ENCODE measurements around the gene CEP41.

The CEP41 gene

GRCh38 chr7:130372402-130373165 lies 68.2 kb downstream of the CEP41 start:
- no peak for ATAC-seq
- TF ChIP-seq PPARA (CRISPR knock-in tag; IDR thresholded peaks at IDR 0.05; ENCODE audit: borderline replicate concordance) = no peak
- TF ChIP-seq RARB (CRISPR knock-in tag; IDR thresholded peaks at IDR 0.05) = no peak
- no peak for TF ChIP-seq CREB5 (CRISPR knock-in tag; IDR thresholded peaks at IDR 0.05; ENCODE audit: low read depth)
- TF ChIP-seq ESRRG (CRISPR knock-in tag; IDR thresholded peaks at IDR 0.05) = no peak
- TF ChIP-seq ISL1 (CRISPR knock-in tag; IDR thresholded peaks at IDR 0.05) = no peak
- no peak for TF ChIP-seq TSHZ2 (CRISPR knock-in tag; IDR thresholded peaks at IDR 0.05)
- TF ChIP-seq ZFP30 (CRISPR knock-in tag; IDR thresholded peaks at IDR 0.05) = no peak
- TF ChIP-seq CSDC2 (CRISPR knock-in tag; IDR thresholded peaks at IDR 0.05) = no peak
- no peak for TF ChIP-seq SNAI2 (CRISPR knock-in tag; IDR thresholded peaks at IDR 0.05)
- no peak for TF ChIP-seq ZFP3 (CRISPR knock-in tag; IDR thresholded peaks at IDR 0.05)
- TF ChIP-seq BACH2 (CRISPR knock-in tag; IDR thresholded peaks at IDR 0.05; ENCODE audit: borderline replicate concordance) = no peak
- no peak for TF ChIP-seq GLIS3 (CRISPR knock-in tag; IDR thresholded peaks at IDR 0.05)
- no peak for TF ChIP-seq OSR1 (CRISPR knock-in tag; IDR thresholded peaks at IDR 0.05)

GRCh38 chr7:130371046-130371445 lies 69.8 kb downstream of the CEP41 start:
- TF ChIP-seq BACH2 (CRISPR knock-in tag; IDR thresholded peaks at IDR 0.05; ENCODE audit: borderline replicate concordance) (no peak), ZNF70 (CRISPR knock-in tag; IDR thresholded peaks at IDR 0.05) (no peak), CREB5 (CRISPR knock-in tag; IDR thresholded peaks at IDR 0.05; ENCODE audit: low read depth) (no peak), TCF4 (CRISPR knock-in tag; IDR thresholded peaks at IDR 0.05; ENCODE audit: borderline replicate concordance) (no peak), ISL1 (CRISPR knock-in tag; IDR thresholded peaks at IDR 0.05) (no peak), ZFP3 (CRISPR knock-in tag; IDR thresholded peaks at IDR 0.05) (no peak), TSHZ2 (CRISPR knock-in tag; IDR thresholded peaks at IDR 0.05) (no peak), CSRNP3 (CRISPR knock-in tag; IDR thresholded peaks at IDR 0.05) (no peak), PATZ1 (CRISPR knock-in tag; IDR thresholded peaks at IDR 0.05; ENCODE audit: borderline replicate concordance) (no peak), ESRRG (CRISPR knock-in tag; IDR thresholded peaks at IDR 0.05) (no peak), POU6F1 (CRISPR knock-in tag; IDR thresholded peaks at IDR 0.05; ENCODE audit: borderline replicate concordance, low read depth) (no peak), CSDC2 (CRISPR knock-in tag; IDR thresholded peaks at IDR 0.05) (no peak)
- no peak for ATAC-seq

Data from SK-N-SH treated with all-trans-retinoic acid at 6 μM for 48 hours (cell line).